SH-SY5Y (cell line): ENCODE results near the gene AJM1.

ENCODE experiments used
- GATA2 ChIP-seq: IDR thresholded peaks from 2 replicates; pipeline ENCODE4 v1.6.1; 2011; ENCODE audit warnings: mild to moderate bottlenecking, low read depth, low read length
- GATA3 ChIP-seq: IDR thresholded peaks from 2 replicates; pipeline ENCODE4 v1.6.1; 2011; ENCODE audit warnings: low read depth, mild to moderate bottlenecking, low read length, moderate library complexity

DNA sequence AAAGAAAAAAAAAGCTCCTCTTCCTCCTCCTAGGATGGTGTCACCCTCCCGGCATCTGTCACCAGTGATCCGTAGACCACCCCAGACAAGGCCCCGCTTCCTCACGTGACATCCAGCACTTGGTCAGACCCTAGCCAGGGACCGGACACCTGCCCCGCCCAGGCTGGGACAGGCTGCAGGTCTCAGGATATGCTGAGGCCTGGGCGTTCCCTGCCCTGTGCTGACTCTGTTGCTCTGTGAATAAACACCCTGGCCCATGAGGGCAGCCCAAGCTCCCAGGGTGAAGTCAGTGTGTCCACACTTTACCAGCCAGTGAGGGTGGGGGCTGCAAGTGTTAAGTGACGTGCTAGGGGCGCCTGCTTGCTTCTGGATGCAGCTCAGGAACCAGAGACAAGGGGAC, 18.3 kb downstream of the AJM1 start:
- TF ChIP-seq GATA2 (no peak), GATA3 (no peak)
